Measurements from ENCODE around the gene ZSCAN4.
A peak's percentile ranks its signal among the peaks of the same experiment; 100 is the strongest.

Gene ZSCAN4

GRCh38 chr19:57682226-57682766 is 13.6 kb downstream of the ZSCAN4 start:
- Histone ChIP-seq H2AFZ (ENCODE audit: low read depth, low read length) (peak overlapping the region; percentile 76), H3K27ac (ENCODE audit: low read length) (peak overlapping the region; percentile 37), H3K79me2 (ENCODE audit: low read length) (peaks cover 58% of the 10 kb centered on the region)

DNA sequence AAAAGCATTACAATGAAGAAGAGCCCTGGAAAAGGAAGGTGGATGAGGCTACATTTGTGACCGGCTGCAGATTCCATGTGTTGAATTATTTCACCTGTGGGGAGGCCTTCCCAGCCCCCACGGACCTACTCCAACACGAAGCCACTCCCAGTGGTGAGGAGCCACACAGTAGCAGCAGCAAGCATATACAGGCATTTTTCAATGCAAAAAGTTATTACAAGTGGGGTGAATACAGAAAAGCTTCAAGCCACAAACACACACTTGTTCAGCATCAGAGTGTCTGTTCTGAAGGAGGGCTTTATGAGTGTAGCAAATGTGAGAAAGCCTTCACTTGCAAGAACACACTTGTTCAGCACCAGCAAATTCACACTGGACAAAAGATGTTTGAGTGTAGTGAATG is 18.0 kb downstream of the ZSCAN4 start:
- Histone ChIP-seq H3K4me2 (ENCODE audit: low read length) (no peak overlapping the region), H2AFZ (ENCODE audit: low read depth, low read length) (no peak overlapping the region), H3K4me3 (ENCODE audit: low read length) (no peak overlapping the region), H3K36me3 (replicated peaks; ENCODE audit: low read depth, low read length) (peaks cover 89% of the 10 kb centered on the region), H3K79me2 (ENCODE audit: low read length) (peaks cover 98% of the 10 kb centered on the region), H3K9ac (ENCODE audit: low read length) (no peak overlapping the region), H3K27me3 (ENCODE audit: low read depth, low read length) (no peaks in the 10 kb centered on the region), H3K9me3 (ENCODE audit: insufficient read depth, low read length) (peaks cover 63% of the 10 kb centered on the region), H4K20me1 (ENCODE audit: insufficient read depth, low read length) (no peaks in the 10 kb centered on the region), H3K4me1 (ENCODE audit: low read length) (peaks cover 14% of the 10 kb centered on the region), H3K27ac (ENCODE audit: low read length) (no peak overlapping the region)
- TF ChIP-seq EZH2phosphoT487 (IDR thresholded peaks at IDR 0.05; ENCODE audit: low read depth) = no peak
- TF ChIP-seq, protein P1, sequence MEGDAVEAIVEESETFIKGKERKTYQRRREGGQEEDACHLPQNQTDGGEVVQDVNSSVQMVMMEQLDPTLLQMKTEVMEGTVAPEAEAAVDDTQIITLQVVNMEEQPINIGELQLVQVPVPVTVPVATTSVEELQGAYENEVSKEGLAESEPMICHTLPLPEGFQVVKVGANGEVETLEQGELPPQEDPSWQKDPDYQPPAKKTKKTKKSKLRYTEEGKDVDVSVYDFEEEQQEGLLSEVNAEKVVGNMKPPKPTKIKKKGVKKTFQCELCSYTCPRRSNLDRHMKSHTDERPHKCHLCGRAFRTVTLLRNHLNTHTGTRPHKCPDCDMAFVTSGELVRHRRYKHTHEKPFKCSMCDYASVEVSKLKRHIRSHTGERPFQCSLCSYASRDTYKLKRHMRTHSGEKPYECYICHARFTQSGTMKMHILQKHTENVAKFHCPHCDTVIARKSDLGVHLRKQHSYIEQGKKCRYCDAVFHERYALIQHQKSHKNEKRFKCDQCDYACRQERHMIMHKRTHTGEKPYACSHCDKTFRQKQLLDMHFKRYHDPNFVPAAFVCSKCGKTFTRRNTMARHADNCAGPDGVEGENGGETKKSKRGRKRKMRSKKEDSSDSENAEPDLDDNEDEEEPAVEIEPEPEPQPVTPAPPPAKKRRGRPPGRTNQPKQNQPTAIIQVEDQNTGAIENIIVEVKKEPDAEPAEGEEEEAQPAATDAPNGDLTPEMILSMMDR (IDR thresholded peaks at IDR 0.05; ENCODE audit: low read depth, low read length) = no peak

More at GRCh38 chr19:57682226-57682766, 13.6 kb downstream of the ZSCAN4 start:
- peaks cover 52% of the 10 kb centered on the region for H3K36me3 ChIP-seq (replicated peaks; ENCODE audit: low read depth, low read length)
- H3K9ac ChIP-seq (ENCODE audit: low read length) = peak overlapping the region; percentile 93
- TF ChIP-seq EZH2phosphoT487 (IDR thresholded peaks at IDR 0.05; ENCODE audit: low read depth) = no peak
- peaks cover 14% of the 10 kb centered on the region for H3K4me1 ChIP-seq (ENCODE audit: low read length)
- H3K27me3 ChIP-seq (ENCODE audit: low read depth, low read length) = no peaks in the 10 kb centered on the region
- H3K4me3 ChIP-seq (ENCODE audit: low read length) = peak overlapping the region; percentile 96
- peak overlapping the region; percentile 88 for H3K4me2 ChIP-seq (ENCODE audit: low read length)
- H3K9me3 ChIP-seq (ENCODE audit: insufficient read depth, low read length) = peaks cover 44% of the 10 kb centered on the region
- H4K20me1 ChIP-seq (ENCODE audit: insufficient read depth, low read length) = no peaks in the 10 kb centered on the region

GRCh38 chr19:57687363-57688010 is 18.8 kb downstream of the ZSCAN4 start:
- peaks cover 13% of the 10 kb centered on the region for H3K4me1 ChIP-seq (ENCODE audit: low read length)
- peaks cover 63% of the 10 kb centered on the region for H3K9me3 ChIP-seq (ENCODE audit: insufficient read depth, low read length)
- no peak overlapping the region for H3K27ac ChIP-seq (ENCODE audit: low read length)
- TF ChIP-seq, protein P1 (IDR thresholded peaks at IDR 0.05; ENCODE audit: low read depth, low read length) = no peak
- TF ChIP-seq EZH2phosphoT487 (IDR thresholded peaks at IDR 0.05; ENCODE audit: low read depth) = no peak
- no peaks in the 10 kb centered on the region for H3K27me3 ChIP-seq (ENCODE audit: low read depth, low read length)
- H4K20me1 ChIP-seq (ENCODE audit: insufficient read depth, low read length) = no peaks in the 10 kb centered on the region
- H3K79me2 ChIP-seq (ENCODE audit: low read length) = peaks cover 91% of the 10 kb centered on the region
- H3K36me3 ChIP-seq (replicated peaks; ENCODE audit: low read depth, low read length) = peaks cover 88% of the 10 kb centered on the region
- no peak overlapping the region for H3K4me2 ChIP-seq (ENCODE audit: low read length)
- no peak overlapping the region for H2AFZ ChIP-seq (ENCODE audit: low read depth, low read length)
- no peak overlapping the region for H3K9ac ChIP-seq (ENCODE audit: low read length)
- no peak overlapping the region for H3K4me3 ChIP-seq (ENCODE audit: low read length)

DNA sequence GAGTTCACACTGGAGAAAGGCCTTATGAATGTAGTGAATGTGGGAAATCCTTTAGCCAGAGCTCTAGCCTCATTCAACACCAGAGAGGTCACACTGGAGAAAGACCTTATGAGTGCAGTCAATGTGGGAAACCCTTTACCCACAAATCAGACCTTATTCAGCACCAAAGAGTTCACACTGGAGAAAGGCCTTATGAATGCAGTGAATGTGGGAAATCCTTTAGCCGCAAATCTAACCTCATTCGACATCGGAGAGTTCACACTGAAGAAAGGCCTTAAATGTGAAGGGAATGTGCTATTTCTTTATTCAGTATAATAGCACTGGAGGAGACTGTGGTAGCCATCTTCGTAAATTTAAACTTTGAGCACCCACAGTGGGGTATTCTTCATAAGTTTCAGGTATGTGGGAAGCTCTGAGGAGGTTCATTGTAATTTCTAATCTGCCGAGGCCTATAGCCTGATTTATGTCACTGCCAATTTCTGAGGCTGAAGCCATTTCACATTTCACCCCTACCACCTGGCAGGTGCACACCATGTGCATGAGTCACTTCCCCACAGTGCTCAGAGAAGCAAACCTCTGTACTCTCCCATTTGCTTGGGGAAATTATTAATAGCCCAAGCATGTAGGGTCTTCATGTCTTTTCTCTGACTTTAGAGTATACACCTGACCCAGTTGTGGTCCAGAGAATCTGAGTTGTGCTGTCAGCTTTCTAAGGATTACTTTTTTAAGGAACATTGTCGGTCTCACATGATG is 19.5 kb downstream of the ZSCAN4 start:
- Histone ChIP-seq H3K9me3 (ENCODE audit: insufficient read depth, low read length) (peaks cover 57% of the 10 kb centered on the region), H3K79me2 (ENCODE audit: low read length) (peaks cover 90% of the 10 kb centered on the region)

More for the DNA sequence above, 19.5 kb downstream of the ZSCAN4 start:
- no peaks in the 10 kb centered on the region for H3K27me3 ChIP-seq (ENCODE audit: low read depth, low read length)
- H3K4me1 ChIP-seq (ENCODE audit: low read length) = peaks cover 6% of the 10 kb centered on the region
- no peaks in the 10 kb centered on the region for H4K20me1 ChIP-seq (ENCODE audit: insufficient read depth, low read length)
- peaks cover 87% of the 10 kb centered on the region for H3K36me3 ChIP-seq (replicated peaks; ENCODE audit: low read depth, low read length)
- no peak overlapping the region for H3K4me2 ChIP-seq (ENCODE audit: low read length)
- H2AFZ ChIP-seq (ENCODE audit: low read depth, low read length) = no peak overlapping the region
- TF ChIP-seq, protein P1 (IDR thresholded peaks at IDR 0.05; ENCODE audit: low read depth, low read length) = no peak
- no peak for TF ChIP-seq EZH2phosphoT487 (IDR thresholded peaks at IDR 0.05; ENCODE audit: low read depth)
- H3K4me3 ChIP-seq (ENCODE audit: low read length) = no peak overlapping the region
- H3K27ac ChIP-seq (ENCODE audit: low read length) = no peak overlapping the region
- no peak overlapping the region for H3K9ac ChIP-seq (ENCODE audit: low read length)

Data from OCI-LY3 (cell line).